B cell (primary cell): ENCODE data around the gene OLFM3. TPM values are rescaled to one million over a fixed set of nuclear protein-coding genes. Genes with fewer than 3 reads are reported as not detected.

ENCODE experiments used
- ATAC-seq: fragments of 200-7000 bp; cut with Tn5 transposase; one replicate; pipeline ENCODE4 v1.10.0; 2021; ENCODE audit warnings: low read depth, mild to moderate bottlenecking, moderate number of reproducible peaks, moderate library complexity
- CTCF ChIA-PET: fragments of 350-600 bp; sonication (Branson Sonifier 250); formaldehyde crosslinking; loops from one replicate; lab custom pipeline; 2021; ENCODE audit warnings: antibody characterized with exemption, inconsistent platforms; lab: Charles Lee
- POLR2A ChIA-PET: fragments of 350-600 bp; sonication (Branson Sonifier 250); formaldehyde crosslinking; loops from one replicate; lab custom pipeline; 2021; ENCODE audit warnings: antibody characterized with exemption; lab: Charles Lee
- DNase-seq: peaks from one replicate; pipeline ENCODE4 v3.0.0; 2013
- H2AFZ ChIP-seq: 2 replicates; pipeline ENCODE4 v1.6.1; 2012; ENCODE audit warnings: mild to moderate bottlenecking, low read depth, low read length; ENCODE audit not compliant: insufficient read depth, poor library complexity, severe bottlenecking
- H3K27ac ChIP-seq, 2 donors: 1 replicate in 1 of 2; 2 replicates in 1 of 2; pipeline ENCODE4 v1.5.1; 2012 to 2013; ENCODE audit warnings: low read length in 2 of 2, mild to moderate bottlenecking in 2 of 2, moderate library complexity in 1 of 2
- H3K27me3 ChIP-seq, 4 experiments: fragments of 200-600 bp in 1 of 4; sonication (generic) in 1 of 4; replicated peaks in 1 of 4; 1 replicate in 2 of 4; 2 replicates in 2 of 4; pipeline versions ENCODE4 v1.6.1 to v1.7.0; 2013 to 2016; ENCODE audit warnings: low read length in 3 of 4, mild to moderate bottlenecking in 2 of 4, mixed read lengths in 1 of 4, moderate library complexity in 1 of 4; ENCODE audit not compliant: insufficient read depth in 4 of 4, control insufficient read depth in 3 of 4; ENCODE audit errors: control extremely low read depth in 1 of 4
- H3K36me3 ChIP-seq, 2 experiments: replicated peaks in 1 of 2; 1 replicate in 1 of 2; 2 replicates in 1 of 2; pipeline versions ENCODE4 v1.6.1 to v1.7.1; 2013; ENCODE audit warnings: low read length in 1 of 2; ENCODE audit not compliant: insufficient read depth in 2 of 2, control insufficient read depth in 1 of 2; ENCODE audit errors: control extremely low read depth in 1 of 2, extremely low read depth in 1 of 2
- H3K4me1 ChIP-seq, 2 donors: fragments of 200-600 bp in 1 of 2; sonication (generic) in 1 of 2; 1 replicate in 1 of 2; 2 replicates in 1 of 2; pipeline versions ENCODE4 v1.5.1 to v1.6.1; 2013 to 2017; ENCODE audit warnings: low read length in 2 of 2; ENCODE audit not compliant: control insufficient read depth in 2 of 2, insufficient read depth in 2 of 2
- H3K4me2 ChIP-seq: replicated peaks from 2 replicates; pipeline ENCODE3; 2012; ENCODE audit warnings: mild to moderate bottlenecking, low read depth, low read length; ENCODE audit not compliant: poor library complexity, severe bottlenecking
- H3K4me3 ChIP-seq, 5 experiments: fragments of 200-600 bp in 1 of 5; sonication (generic) in 1 of 5; 1 replicate in 3 of 5; 2 replicates in 2 of 5; pipeline versions ENCODE4 v1.5.1 to v1.7.0; 2011 to 2016; ENCODE audit warnings: low read length in 4 of 5, mild to moderate bottlenecking in 4 of 5, low read depth in 2 of 5, control low read depth in 1 of 5, moderate library complexity in 1 of 5; ENCODE audit not compliant: insufficient read depth in 1 of 5; ENCODE audit errors: control extremely low read depth in 1 of 5, extremely low read depth in 1 of 5
- H3K79me2 ChIP-seq: fragments of 200-600 bp; sonication (generic); one replicate; pipeline ENCODE4 v1.6.0; 2016; ENCODE audit warnings: low read length; ENCODE audit not compliant: control insufficient read depth, insufficient read depth
- H3K9ac ChIP-seq: fragments of 200-600 bp; sonication (generic); 2 replicates; pipeline ENCODE4 v1.6.1; 2017; ENCODE audit warnings: mild to moderate bottlenecking, low read length, moderate library complexity
- H3K9me3 ChIP-seq, 3 donors: one replicate each; pipeline versions ENCODE4 v1.6.1 to v1.7.1; 2013; ENCODE audit warnings: low read length in 2 of 3; ENCODE audit not compliant: control insufficient read depth in 2 of 3, insufficient read depth in 1 of 3; ENCODE audit errors: control extremely low read depth in 1 of 3
- H4K20me1 ChIP-seq: 2 replicates; pipeline ENCODE4 v1.6.0; 2012; ENCODE audit warnings: mild to moderate bottlenecking, low read length; ENCODE audit not compliant: insufficient read depth, control insufficient read depth, poor library complexity, severe bottlenecking
- H3K27ac Mint-ChIP-seq: one replicate; pipeline ENCODE4 v1.8.0; 2021; ENCODE audit warnings: mixed read lengths
- H3K27me3 Mint-ChIP-seq: one replicate; pipeline ENCODE4 v1.8.0; 2021; ENCODE audit warnings: mixed read lengths
- H3K4me1 Mint-ChIP-seq: one replicate; pipeline ENCODE4 v1.8.0; 2021; ENCODE audit warnings: mixed read lengths
- H3K4me3 Mint-ChIP-seq: one replicate; pipeline ENCODE4 v1.8.0; 2021; ENCODE audit warnings: mixed read lengths
- H3K9me3 Mint-ChIP-seq: one replicate; pipeline ENCODE4 v1.8.0; 2022; ENCODE audit warnings: mixed read lengths; ENCODE audit not compliant: insufficient read depth
- EZH2 ChIP-seq: IDR thresholded peaks from 2 replicates; pipeline ENCODE4 v1.6.1; 2012; ENCODE audit warnings: borderline replicate concordance, low read depth, mild to moderate bottlenecking, moderate library complexity, low read length; ENCODE audit not compliant: insufficient read depth, poor library complexity, severe bottlenecking
- WGBS: methylation state at CpG from one replicate; pipeline ENCODE4 v1.1.5; 2013; ENCODE audit warnings: missing lambda C conversion rate; ENCODE audit not compliant: insufficient coverage; 5-methylcytosine and 5-hydroxymethylcytosine counted together
- intact Hi-C: fragments of 100-400 bp; cut with micrococcal nuclease; formaldehyde crosslinking; loops from one replicate; pipeline ENCODE4 v1.10.0; 2022
- polyA plus RNA-seq: library from polyadenylated mRNA; depleted of rRNA; stranded (reverse); fragments of >200 nt; gene quantifications from 2 replicates; pipeline ENCODE4 v1.2.3, GENCODE V29; 2012
- total RNA-seq, 2 donors: library from RNA; stranded (reverse); fragments of 120-200 nt in 1 of 2; gene quantifications; 1 replicate in 1 of 2; 2 replicates in 1 of 2; pipeline versions ENCODE4 v1.2.3 to v1.2.4, GENCODE V29; 2013 to 2022
- TF ChIP-seq, protein P1 (sequence below): fragments of 200-600 bp; IDR thresholded peaks from one replicate; pipeline ENCODE4 v1.8.0; 2022; ENCODE audit warnings: antibody characterized with exemption, mild to moderate bottlenecking

Gene OLFM3
- total and polyA plus RNA-seq, 2 donors (not counting 1 experiment from before 2014, with no cell fraction given): not detected

- H3K9me3 ChIP-seq: no peaks in the 10 kb centered on the region
- no peak overlapping the region for H3K4me3 ChIP-seq
- H3K9ac ChIP-seq: no peak overlapping the region
- no peak overlapping the region for H3K27ac ChIP-seq
- H3K4me1 ChIP-seq: no peaks in the 10 kb centered on the region
- intact Hi-C loops: no loop called here
- H3K36me3 ChIP-seq: no peaks in the 10 kb centered on the region
- DNase-seq: no peak
- no peaks in the 10 kb centered on the region for H3K4me1 Mint-ChIP-seq
- POLR2A ChIA-PET: no interaction called here
- H3K4me3 Mint-ChIP-seq: no peak overlapping the region
- H3K27ac Mint-ChIP-seq: no peak overlapping the region
- CTCF ChIA-PET: no interaction called here
- no peak for ATAC-seq
- no peaks in the 10 kb centered on the region for H4K20me1 ChIP-seq
- no peak overlapping the region for H2AFZ ChIP-seq
- H3K9me3 Mint-ChIP-seq: no peaks in the 10 kb centered on the region
- H3K79me2 ChIP-seq: no peaks in the 10 kb centered on the region
- TF ChIP-seq, protein P1, sequence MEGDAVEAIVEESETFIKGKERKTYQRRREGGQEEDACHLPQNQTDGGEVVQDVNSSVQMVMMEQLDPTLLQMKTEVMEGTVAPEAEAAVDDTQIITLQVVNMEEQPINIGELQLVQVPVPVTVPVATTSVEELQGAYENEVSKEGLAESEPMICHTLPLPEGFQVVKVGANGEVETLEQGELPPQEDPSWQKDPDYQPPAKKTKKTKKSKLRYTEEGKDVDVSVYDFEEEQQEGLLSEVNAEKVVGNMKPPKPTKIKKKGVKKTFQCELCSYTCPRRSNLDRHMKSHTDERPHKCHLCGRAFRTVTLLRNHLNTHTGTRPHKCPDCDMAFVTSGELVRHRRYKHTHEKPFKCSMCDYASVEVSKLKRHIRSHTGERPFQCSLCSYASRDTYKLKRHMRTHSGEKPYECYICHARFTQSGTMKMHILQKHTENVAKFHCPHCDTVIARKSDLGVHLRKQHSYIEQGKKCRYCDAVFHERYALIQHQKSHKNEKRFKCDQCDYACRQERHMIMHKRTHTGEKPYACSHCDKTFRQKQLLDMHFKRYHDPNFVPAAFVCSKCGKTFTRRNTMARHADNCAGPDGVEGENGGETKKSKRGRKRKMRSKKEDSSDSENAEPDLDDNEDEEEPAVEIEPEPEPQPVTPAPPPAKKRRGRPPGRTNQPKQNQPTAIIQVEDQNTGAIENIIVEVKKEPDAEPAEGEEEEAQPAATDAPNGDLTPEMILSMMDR: no peak
- TF ChIP-seq EZH2: no peak
- H3K27me3 Mint-ChIP-seq: no peaks in the 10 kb centered on the region
- no peaks in the 10 kb centered on the region for H3K27me3 ChIP-seq
- no peak overlapping the region for H3K4me2 ChIP-seq
Measured at GRCh38 chr1:101924700-101925099, 72.0 kb downstream of the OLFM3 start.

DNA sequence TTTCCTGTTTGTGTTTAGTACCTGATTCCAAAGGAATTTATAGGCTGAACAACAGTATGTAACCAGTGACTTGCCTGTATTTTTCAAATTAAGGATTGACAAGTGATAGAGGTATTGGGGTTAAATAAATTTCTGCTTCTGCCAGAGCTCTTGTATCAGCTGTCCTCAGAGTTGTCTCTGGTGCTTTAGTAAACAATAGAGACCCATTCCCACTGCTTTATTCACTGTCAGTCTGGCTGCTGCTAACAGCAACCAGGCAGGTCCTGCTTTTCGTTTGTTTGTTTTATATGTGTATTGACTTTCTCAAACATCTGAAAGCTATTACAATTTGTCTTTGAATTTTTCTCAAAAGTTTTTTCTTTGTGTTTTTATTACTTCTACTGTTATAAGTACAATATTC is 76.1 kb downstream of the OLFM3 start:
- TF ChIP-seq, protein P1: no peak
- no peak for TF ChIP-seq EZH2
- no peak overlapping the region for H3K27ac Mint-ChIP-seq

More for the DNA sequence above, 76.1 kb downstream of the OLFM3 start:
- no peaks in the 10 kb centered on the region for H3K27me3 Mint-ChIP-seq
- H3K9me3 Mint-ChIP-seq: no peaks in the 10 kb centered on the region
- no peaks in the 10 kb centered on the region for H4K20me1 ChIP-seq
- H2AFZ ChIP-seq: no peak overlapping the region
- no peaks in the 10 kb centered on the region for H3K4me1 Mint-ChIP-seq
- H3K4me1 ChIP-seq: no peaks in the 10 kb centered on the region
- H3K79me2 ChIP-seq: no peaks in the 10 kb centered on the region
- H3K9ac ChIP-seq: no peak overlapping the region
- H3K4me3 ChIP-seq: no peak overlapping the region
- H3K27me3 ChIP-seq: no peaks in the 10 kb centered on the region
- DNase-seq (no peak), ATAC-seq (no peak)
- ChIA-PET CTCF (no interaction called here), POLR2A (no interaction called here)
- no peak overlapping the region for H3K4me2 ChIP-seq
- no peak overlapping the region for H3K4me3 Mint-ChIP-seq
- no peaks in the 10 kb centered on the region for H3K9me3 ChIP-seq
- no peak overlapping the region for H3K27ac ChIP-seq
- intact Hi-C loops: no loop called here
- H3K36me3 ChIP-seq: no peaks in the 10 kb centered on the region
- no CpG with 5 or more reads among the region's 1 CpG for WGBS
